GM06990 (cell line): Measurements from ENCODE around the gene PPIE.

Experiments
- DNase-seq: peaks from one replicate; pipeline ENCODE4 v3.0.0-alpha.2; 2011; ENCODE audit not compliant: insufficient read length; ENCODE audit errors: extremely low read depth
- H3K27me3 ChIP-seq: replicated peaks from 2 replicates; pipeline ENCODE4 v1.6.0; 2011; ENCODE audit warnings: low read length; ENCODE audit not compliant: control insufficient read depth, insufficient read depth
- H3K36me3 ChIP-seq: 2 replicates; pipeline ENCODE4 v1.5.1; 2011; ENCODE audit warnings: low read length; ENCODE audit not compliant: control insufficient read depth, insufficient read depth
- H3K4me3 ChIP-seq: replicated peaks from 2 replicates; pipeline ENCODE4 v1.5.1; 2011; ENCODE audit warnings: low read depth, mild to moderate bottlenecking, control low read depth, low read length
- TF ChIP-seq, protein P1 (sequence below): IDR thresholded peaks from 2 replicates; pipeline ENCODE4 v1.5.1; 2011; ENCODE audit warnings: low read length, control low read depth, mild to moderate bottlenecking, inconsistent platforms; ENCODE audit not compliant: insufficient read depth, poor library complexity, severe bottlenecking

Gene PPIE

DNA sequence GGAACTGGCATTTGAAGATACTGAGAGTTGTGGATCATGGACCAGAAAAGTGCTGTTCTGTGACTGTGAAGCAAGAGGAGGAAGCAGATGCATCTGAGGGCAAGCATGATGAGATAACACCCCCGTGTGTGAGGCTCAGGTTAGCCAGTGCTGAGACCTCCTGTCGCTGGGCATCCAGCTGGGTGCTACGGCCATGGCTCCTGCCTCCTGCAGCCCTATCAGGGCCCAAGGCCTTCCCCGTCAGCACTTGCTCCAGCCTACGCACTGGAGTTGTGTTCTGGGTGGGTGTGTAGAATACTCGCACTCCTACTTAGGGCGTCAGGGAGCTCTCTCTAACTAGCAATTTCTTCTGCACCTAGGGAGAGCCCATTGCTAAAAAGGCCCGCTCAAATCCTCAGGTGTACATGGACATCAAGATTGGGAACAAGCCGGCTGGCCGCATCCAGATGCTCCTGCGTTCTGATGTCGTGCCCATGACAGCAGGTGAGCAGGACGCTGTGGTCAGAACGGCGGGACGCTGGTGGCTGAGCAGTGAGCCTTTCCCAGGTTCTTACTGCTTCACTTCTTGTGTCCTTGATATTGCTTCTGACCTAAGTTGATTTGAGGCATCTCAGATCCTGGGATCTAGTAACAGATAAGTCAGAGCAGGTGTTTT lies 6.5 kb downstream of the PPIE start:
- Histone ChIP-seq H3K4me3 (no peak overlapping the region), H3K36me3 (peaks cover 30% of the 10 kb centered on the region), H3K27me3 (no peaks in the 10 kb centered on the region)
- no peak for DNase-seq
- TF ChIP-seq, protein P1, sequence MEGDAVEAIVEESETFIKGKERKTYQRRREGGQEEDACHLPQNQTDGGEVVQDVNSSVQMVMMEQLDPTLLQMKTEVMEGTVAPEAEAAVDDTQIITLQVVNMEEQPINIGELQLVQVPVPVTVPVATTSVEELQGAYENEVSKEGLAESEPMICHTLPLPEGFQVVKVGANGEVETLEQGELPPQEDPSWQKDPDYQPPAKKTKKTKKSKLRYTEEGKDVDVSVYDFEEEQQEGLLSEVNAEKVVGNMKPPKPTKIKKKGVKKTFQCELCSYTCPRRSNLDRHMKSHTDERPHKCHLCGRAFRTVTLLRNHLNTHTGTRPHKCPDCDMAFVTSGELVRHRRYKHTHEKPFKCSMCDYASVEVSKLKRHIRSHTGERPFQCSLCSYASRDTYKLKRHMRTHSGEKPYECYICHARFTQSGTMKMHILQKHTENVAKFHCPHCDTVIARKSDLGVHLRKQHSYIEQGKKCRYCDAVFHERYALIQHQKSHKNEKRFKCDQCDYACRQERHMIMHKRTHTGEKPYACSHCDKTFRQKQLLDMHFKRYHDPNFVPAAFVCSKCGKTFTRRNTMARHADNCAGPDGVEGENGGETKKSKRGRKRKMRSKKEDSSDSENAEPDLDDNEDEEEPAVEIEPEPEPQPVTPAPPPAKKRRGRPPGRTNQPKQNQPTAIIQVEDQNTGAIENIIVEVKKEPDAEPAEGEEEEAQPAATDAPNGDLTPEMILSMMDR, result no peak

DNA sequence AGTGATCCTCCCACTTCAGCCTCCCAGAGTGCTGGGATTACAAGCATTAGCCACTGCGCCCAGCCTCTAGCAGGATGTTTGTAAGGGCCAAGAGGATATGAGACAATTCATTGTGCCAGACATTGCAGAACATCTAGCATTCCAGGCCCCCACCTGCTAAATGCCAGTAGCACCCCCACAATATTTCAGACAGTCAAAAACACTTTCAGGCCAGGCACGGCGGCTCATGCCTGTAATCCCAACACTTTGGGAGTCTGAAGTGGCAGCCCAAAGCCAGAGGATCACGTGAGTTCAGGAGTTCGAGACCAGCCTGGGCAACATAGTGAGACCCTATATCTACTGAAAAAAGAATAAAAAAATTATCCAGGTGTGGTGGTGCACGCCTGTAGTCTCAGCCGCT lies 12.9 kb downstream of the PPIE start:
- DNase-seq, result no peak
- TF ChIP-seq, protein P1, result no peak
- Histone ChIP-seq H3K36me3 (peaks cover 41% of the 10 kb centered on the region), H3K4me3 (no peak overlapping the region), H3K27me3 (no peaks in the 10 kb centered on the region)

DNA sequence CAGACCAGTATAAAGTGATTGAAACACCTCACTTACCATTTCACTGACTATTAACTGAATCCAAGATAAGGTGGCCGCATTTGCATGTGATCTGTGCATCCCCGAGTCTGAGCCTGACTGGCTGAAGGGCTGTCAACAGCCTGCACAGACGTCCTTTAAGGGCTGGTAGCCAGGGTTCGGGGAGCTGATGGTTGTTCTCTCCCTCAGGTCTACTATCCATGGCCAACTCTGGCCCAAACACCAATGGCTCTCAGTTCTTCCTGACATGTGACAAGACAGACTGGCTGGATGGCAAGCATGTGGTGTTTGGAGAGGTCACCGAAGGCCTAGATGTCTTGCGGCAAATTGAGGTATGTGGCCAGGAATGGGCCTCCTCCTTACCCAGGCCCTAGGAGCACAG lies 14.0 kb downstream of the PPIE start:
- H3K36me3 ChIP-seq, result peaks cover 41% of the 10 kb centered on the region

DNA sequence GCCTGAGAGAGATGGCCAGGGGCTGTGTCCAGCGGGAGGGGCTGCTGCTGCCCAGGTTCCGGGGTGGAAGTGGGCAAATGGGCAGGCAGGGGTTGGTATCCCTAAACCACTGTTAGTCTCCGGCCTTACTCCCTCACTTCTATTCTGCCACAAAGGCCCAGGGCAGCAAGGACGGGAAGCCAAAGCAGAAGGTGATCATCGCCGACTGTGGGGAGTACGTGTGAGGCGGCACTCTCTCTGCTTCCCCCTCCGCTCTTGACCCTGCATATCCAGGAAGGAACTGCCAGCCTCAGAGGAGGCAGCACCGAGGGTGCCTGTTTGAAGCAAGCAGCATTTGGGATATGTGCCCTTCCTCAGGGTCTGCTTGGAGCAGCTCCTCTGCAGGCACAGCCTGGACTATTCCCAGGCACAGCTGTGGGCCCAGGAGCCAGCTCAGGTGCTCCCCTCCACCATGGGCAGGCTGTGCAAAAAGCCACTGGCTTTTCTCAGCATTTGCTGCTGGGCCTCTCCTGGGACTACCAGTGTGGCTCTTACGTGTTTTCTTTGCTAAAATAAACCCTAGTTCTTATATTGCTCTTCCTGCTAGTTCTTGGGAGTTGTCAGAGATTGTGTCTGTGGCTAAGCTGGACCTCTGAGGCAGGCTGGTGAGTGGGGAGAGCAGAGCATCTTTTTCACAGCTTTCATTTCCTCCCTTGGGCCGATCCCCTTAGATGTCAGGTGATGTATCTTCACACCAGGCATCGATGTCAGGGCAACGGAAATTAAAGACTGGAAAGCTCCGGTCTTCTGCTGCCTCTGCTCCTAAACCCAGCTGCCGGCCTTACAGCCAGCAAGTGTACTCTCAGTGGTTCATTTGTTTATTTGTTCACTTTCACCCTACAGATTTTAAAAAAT lies 14.7 kb downstream of the PPIE start:
- Histone ChIP-seq H3K4me3 (no peak overlapping the region), H3K27me3 (no peaks in the 10 kb centered on the region), H3K36me3 (peaks cover 42% of the 10 kb centered on the region)
- TF ChIP-seq, protein P1, result no peak
- no peak for DNase-seq

More for the DNA sequence above, 14.0 kb downstream of the PPIE start:
- Histone ChIP-seq H3K27me3 (no peaks in the 10 kb centered on the region), H3K4me3 (no peak overlapping the region)
- no peak for DNase-seq
- TF ChIP-seq, protein P1, result no peak

DNA sequence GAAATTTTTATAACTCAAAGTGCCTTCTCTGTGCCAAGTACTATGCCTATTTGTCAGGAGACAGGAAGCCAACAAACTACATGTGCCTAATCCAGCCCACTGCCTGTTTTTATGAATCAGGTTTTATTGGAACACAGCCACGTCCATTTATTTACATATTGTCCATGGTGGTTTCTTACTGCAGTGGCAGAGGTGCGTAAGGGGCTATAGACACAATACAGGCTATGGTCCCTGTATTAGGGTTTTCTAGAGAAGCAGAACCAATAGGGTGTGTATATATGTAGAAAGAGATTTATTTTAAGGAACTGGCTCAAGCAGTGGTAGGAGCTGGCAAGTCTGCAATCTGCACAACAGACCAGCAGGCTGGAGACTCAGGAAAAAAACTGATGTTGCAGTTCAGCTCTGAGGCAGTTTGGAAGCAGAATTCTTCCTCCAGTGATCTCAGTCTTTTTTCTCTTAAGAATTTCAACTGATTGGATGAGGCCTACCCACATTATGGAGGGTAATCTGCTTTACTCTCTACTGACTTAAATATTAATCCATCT lies 15.4 kb downstream of the PPIE start:
- no peak for DNase-seq
- Histone ChIP-seq H3K36me3 (peaks cover 40% of the 10 kb centered on the region), H3K27me3 (no peaks in the 10 kb centered on the region), H3K4me3 (no peak overlapping the region)
- TF ChIP-seq, protein P1, result no peak
